Measurements from ENCODE around the gene LRRFIP1. TPM values are rescaled to one million over a fixed set of nuclear protein-coding genes. Genes with fewer than 3 reads are reported as not detected.

The LRRFIP1 gene
- total and polyA plus RNA-seq, 2 of the 13 experiments (the other 11 are each of a cell fraction or from before 2014, with no cell fraction given), result 15.9 to 40.5 TPM

GRCh38 chr2:237694415-237695194, 67.2 kb downstream of the LRRFIP1 start:
- TF ChIP-seq ZBTB3 (CRISPR knock-in tag; IDR thresholded peaks at IDR 0.05; ENCODE audit: borderline replicate concordance, low read depth) (no peak), SALL1 (CRISPR knock-in tag; IDR thresholded peaks at IDR 0.05) (0 out of 2 replicates have a peak, but pooled peaks have one; percentile 22), ZIK1 (CRISPR knock-in tag; IDR thresholded peaks at IDR 0.05; ENCODE audit: borderline replicate concordance, low read depth) (no peak), ZKSCAN8 (CRISPR knock-in tag; IDR thresholded peaks at IDR 0.05; ENCODE audit: borderline replicate concordance) (no peak), SPEN (CRISPR knock-in tag; IDR thresholded peaks at IDR 0.05; ENCODE audit: low read depth) (0 out of 2 replicates have a peak, but pooled peaks have one; percentile 21), ONECUT2 (CRISPR knock-in tag; IDR thresholded peaks at IDR 0.05) (no peak), ZNF891 (CRISPR knock-in tag; IDR thresholded peaks at IDR 0.05) (0 out of 2 replicates have a peak, but pooled peaks have one; percentile 29), ZNF224 (CRISPR knock-in tag; IDR thresholded peaks at IDR 0.05) (no peak), ZNF615 (CRISPR knock-in tag; IDR thresholded peaks at IDR 0.05; ENCODE audit: borderline replicate concordance) (no peak)
- peaks cover 37% of the 10 kb centered on the region; the same call in 1 of the 2 replicates for H4K20me1 ChIP-seq (ENCODE audit: insufficient read depth, low read length)

More at GRCh38 chr2:237694415-237695194, 67.2 kb downstream of the LRRFIP1 start:
- ChIA-PET POLR2A (interaction anchor here (1.1 kb wide), 1 partner anchor 11 kb away, joined by 3 read pairs; no protein-coding TSS in a partner anchor), CTCF (ENCODE audit: low intra/inter-chr PET ratio, low total read pairs) (no interaction called here)
- no peak for FAIRE-seq
- Histone ChIP-seq H2AFZ (ENCODE audit: low read length) (no peak overlapping the region), H3K4me3 (replicated peaks in 1 of 3; ENCODE audit: insufficient read depth in 1 of 3, low read depth in 2 of 3, low read length in 3 of 3) (peak overlapping the region; percentile 86 to 92 (median 88); a peak in 5 of 6 replicates), H3K9me3 (ENCODE audit: low read length) (no peaks in the 10 kb centered on the region), H3K4me2 (ENCODE audit: low read depth, low read length) (peak overlapping the region; percentile 97), H3K9ac (ENCODE audit: insufficient read depth, low read depth, low read length) (peak overlapping the region; percentile 93; the same call in 1 of the 2 replicates), H3K79me2 (ENCODE audit: insufficient read depth, low read length) (peaks cover 68% of the 10 kb centered on the region), H3K36me3 (replicated peaks in 1 of 2; ENCODE audit: control insufficient read depth in 1 of 2, insufficient read depth in 2 of 2, low read length in 2 of 2) (peaks cover 0 to 4% of the 10 kb centered on the region in 2 experiments; a peak in 1 of 5 replicates), H3K27ac (ENCODE audit: extremely low read length, insufficient read depth, low read length) (no peak overlapping the region), H3K27me3 (ENCODE audit: control insufficient read depth in 1 of 2, insufficient read depth in 2 of 2, low read length in 2 of 2) (no peaks in the 10 kb centered on the region; a peak in 1 of 5 replicates), H3K4me1 (ENCODE audit: insufficient read depth, low read length) (peaks cover 61% of the 10 kb centered on the region)
- no TSS peak for BruUV-seq (replicated peaks)
- 94% methylated on average over 15 of the region's 15 CpGs for WGBS (ENCODE audit: low lambda C conversion rate)
- ATAC-seq, result no peak
- in situ Hi-C loops (cut with HindIII; ENCODE audit: extremely low pct_ligation_motif_present, low pct_unique_long_range_greater_than_20kb) (no loop called here), intact Hi-C loops (cut with micrococcal nuclease; ENCODE audit: unreplicated experiment) (no loop called here)
- DNase-seq (ENCODE audit: low spot score), result no peak

Measured in HepG2 (cell line).